ENCODE measurements around the gene DDX39A.
"Not testable (repeated sequence)": the region's sequence is repeated elsewhere in the genome, so short reads cannot be mapped to it uniquely, and the experiment has no call there.

DDX39A gene

DNA sequence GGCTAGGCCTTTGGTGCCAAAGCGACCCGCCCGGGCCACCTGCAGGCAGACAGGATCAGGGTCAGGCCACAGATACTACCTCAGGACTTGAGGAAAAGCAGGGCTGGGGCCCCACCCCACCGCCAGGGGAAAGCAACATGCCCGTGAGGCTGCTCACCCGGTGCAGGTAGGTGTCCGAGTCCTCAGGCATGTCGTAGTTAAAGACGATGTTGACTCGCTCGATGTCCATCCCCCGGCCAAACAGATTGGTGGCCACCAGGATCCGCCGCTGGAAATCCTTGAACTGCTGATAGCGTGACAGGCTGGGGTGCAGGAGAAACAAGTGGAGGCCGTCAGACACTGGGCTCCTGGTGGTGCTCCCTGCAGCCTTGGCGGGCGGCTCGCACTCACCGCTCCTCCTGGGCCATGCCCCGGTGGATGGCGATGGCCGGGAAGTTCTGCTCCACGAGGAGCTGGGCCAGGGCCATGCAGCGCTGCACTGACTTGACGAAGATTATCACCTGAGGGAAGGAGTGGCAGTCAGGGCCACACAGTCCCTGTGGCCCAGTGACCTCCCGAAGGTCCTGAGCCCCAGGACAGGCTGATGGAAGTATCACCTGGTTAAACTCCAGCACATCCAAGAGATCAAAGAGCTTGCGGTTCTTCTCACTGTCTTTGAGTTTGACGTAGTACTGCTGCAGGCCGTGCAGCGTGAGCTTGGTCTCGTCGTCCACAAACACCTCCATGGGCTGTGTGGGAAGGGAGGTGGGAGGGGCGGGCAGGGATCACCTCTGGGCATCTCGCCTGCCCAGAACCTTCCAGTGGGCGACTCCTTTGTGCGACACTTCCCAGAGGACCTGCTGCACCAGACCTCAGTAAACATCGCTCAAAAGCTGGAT lies 9.8 kb downstream of the DDX39A start:
- no peak for DNase-seq

- DNase-seq: no peak
These were observed 10.5 kb downstream of the DDX39A start for GRCh38 chr19:14408491-14409145.

GRCh38 chr19:14407605-14408484 lies 11.3 kb downstream of the DDX39A start:
- DNase-seq: no peak

- no peak for DNase-seq
These were observed 12.3 kb downstream of the DDX39A start for GRCh38 chr19:14406645-14407401.

GRCh38 chr19:14405758-14406644 lies 13.1 kb downstream of the DDX39A start:
- DNase-seq: peak; percentile 47 to 93 (median 82)

GRCh38 chr19:14405380-14405757 lies 13.8 kb downstream of the DDX39A start:
- DNase-seq: no peak

GRCh38 chr19:14404312-14404711 lies 14.8 kb downstream of the DDX39A start:
- DNase-seq: no peak

GRCh38 chr19:14403145-14403930 lies 15.8 kb downstream of the DDX39A start:
- DNase-seq: not testable (repeated sequence)

DNA sequence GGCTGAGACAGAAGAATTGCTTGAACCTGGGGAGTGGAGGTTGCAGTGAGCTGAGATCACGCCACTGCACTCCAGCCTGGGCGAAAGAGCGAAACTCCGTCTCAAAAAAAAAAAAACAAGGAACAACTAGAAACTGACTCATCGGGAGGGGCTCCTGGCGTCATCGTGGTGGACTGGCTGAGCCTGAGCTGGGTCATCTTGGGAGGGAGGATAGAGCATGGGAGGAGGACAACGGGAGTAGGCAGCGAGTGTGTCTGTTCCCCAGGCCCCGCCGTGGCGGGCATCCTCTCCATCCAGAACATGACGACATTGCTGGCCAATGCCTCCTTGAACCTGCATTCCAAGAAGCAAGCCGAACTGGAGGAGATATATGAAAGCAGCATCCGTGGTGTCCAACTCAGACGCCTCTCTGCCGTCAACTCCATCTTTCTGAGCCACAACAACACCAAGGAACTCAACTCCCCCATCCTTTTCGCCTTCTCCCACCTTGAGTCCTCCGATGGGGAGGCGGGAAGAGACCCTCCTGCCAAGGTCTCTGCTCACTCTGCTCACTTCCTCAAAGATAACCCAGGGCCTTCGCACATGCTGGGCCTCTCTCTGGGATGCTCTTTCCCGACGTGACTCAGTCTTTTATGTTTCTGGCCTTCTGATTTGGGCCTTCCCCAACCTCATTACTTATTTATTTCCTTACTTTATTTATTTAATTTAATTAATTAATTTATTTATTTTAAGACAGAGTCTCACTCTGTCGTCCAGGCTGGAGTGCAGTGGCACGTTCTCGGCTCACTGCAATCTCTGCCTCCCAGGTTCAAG lies 16.6 kb downstream of the DDX39A start:
- DNase-seq: no peak

DNA sequence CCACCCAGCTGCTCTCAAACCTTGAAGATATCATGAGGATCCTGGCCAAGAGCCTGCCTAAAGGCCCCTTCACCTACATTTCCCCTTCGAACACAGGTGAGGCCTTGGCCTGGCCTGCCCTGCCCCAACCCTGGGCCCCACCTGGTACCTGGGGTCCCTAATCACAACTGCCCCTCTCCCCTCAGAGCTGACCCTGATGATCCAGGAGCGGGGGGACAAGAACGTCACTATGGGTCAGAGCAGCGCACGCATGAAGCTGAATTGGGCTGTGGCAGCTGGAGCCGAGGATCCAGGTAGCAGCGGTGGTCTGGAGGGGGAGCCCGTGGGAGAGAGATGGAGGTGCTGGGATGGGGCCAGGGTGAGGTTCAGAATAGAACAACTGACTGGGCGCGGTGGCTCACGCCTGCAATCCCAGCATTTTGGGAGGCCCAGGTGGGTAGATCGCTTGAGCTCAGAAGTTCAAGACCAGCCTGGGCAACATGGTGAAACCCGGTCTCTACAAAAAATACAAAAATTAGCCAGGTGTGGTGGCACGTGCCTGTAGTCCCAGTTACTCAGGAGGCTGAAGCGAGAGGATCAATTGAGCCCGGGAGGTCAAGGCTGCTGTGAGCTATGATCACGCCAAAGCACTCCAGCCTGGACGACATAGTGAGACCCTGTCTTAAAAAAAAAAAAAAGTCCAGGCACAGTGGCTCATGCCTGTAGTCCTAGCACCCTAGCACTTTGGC lies 17.5 kb downstream of the DDX39A start:
- no peak for DNase-seq

- DNase-seq: no peak
These were observed 18.1 kb downstream of the DDX39A start for GRCh38 chr19:14400951-14401431.

GRCh38 chr19:14397168-14397567 lies 22.0 kb downstream of the DDX39A start:
- DNase-seq: not testable (repeated sequence)

GRCh38 chr19:14396730-14397129 lies 22.4 kb downstream of the DDX39A start:
- not testable (repeated sequence) for DNase-seq

DNA sequence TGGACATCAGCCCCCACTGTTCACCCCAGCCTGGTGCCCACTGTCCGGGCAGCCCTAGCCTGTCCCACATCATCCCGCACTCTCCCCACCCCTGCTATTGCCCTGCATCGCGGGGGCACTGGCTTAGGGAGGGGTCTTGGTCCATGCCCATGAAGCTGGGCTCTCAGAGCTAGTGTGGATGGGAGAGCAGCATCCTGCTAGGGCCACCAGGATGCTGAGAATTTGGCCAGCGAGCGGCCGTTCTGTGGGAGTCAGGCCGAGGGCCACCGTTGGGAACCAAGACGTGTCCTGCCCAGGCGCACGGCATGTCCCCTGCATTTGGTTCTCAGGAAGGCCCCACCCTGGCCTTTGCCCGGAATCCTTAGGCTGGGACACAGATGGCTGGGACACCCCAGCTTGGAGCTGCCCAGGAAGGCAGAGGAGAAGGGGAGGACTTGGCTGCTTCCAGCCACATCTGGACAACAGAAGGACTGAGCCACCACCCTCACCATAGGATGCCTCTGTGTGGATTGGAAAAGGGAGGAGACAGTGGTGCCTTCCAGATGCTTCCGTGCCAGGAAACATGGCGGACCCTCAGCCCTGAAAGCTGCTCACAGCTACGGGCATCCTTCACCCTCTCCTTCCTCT lies 23.3 kb downstream of the DDX39A start:
- no peak for DNase-seq

DNA sequence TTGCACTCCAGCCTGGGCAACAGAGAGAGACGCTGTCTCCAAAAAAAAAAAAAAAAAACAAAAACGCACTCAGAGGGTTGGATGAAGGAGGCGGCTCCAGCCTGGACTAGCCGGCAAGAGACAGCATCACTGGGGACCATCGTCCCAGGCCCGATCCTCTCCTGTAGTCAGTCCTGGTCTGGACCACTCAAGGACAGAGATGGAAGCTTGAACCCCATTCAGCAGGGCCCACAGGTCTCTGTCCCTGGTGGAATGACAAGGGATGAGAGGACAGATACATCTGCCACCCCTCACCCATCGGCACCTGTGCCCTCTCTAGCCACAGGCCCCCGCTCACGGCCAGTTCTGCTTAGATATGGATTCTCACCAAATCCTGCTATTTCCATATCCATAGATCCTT lies 23.9 kb downstream of the DDX39A start:
- no peak for DNase-seq

DNA sequence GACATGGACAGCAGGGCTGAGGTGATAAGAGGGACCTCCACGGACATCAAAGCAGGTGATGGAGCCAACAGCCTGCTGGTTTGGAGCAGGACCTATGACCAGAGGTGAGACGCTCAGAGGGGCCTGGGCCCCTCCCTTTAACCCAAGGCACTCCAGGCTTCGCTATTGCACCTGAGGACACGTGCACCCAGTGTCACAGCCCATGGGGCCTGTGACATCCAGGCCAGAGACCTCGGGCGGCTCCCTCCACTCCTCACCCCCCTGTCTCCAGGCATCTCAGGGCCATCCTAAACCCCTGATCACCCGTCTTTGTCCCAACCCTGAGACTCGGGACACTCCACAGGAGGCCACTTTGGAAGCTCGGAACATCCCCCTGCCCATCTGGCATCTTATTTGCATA lies 25.0 kb downstream of the DDX39A start:
- no peak for DNase-seq

DNA sequence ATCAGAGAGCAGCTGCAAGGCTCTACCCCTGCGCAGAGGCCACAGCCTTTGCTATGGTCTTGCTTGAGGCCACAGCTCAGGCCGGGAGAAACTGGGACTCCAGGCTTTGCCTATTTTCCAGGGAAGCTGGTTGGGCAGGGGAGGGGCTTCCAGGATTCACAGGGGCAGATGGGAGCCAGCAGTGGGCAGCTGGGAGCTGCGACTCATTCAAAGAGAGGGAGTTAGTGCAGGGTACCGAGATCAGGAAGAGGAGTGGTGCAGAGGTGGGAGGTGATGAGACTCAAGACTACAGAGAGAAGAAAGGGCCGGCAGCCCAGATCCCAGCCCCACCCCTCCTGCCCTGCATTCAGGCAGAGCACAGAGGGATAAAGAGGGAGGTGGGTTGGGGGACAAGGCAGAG lies 25.8 kb downstream of the DDX39A start:
- DNase-seq: no peak

Measured in amygdala (tissue), 56 donors.